Measurements from ENCODE around the gene ITIH3.
"Not testable (repeated sequence)": the region's sequence is repeated elsewhere in the genome, so short reads cannot be mapped to it uniquely, and the experiment has no call there.

The ITIH3 gene

DNA sequence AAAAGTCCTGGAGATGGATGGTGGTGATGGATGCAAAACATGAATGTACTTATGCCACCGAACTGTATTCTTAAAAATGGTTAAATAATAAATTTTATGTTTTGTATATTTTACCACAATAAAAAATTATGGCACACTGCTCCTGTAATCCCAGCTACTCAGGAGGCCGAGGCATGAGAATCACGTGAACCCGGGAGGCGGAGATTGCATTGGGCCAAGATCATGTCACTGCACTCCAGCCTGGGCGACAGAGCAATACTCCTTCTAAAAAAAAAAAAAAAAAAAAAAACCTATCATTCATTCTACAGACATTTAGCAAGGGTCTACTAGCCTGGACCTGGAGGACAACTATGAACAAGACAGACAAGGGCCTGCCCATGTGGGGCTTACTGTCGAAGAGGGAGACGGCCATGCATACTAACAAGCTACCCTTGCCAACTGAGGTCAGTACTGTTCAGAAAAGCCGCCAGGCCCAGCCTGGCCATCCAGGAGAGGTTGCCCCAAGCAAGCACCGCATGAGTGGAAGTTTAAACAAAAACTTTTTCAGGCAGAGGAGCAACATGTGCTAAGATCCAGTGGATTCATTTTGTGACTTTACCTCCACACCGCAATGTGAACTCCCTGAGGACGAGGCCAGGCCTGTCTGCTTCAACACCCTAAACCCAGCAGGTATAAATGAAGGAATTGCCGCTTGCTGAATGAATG, 21.1 kb upstream of the ITIH3 start:
- no peaks in the 10 kb centered on the region for H3K36me3 ChIP-seq (ENCODE audit: insufficient read depth, low read length)
- no peak overlapping the region for H3K9ac ChIP-seq (ENCODE audit: low read depth, low read length)
- no peaks in the 10 kb centered on the region for H3K9me3 ChIP-seq (ENCODE audit: insufficient read depth, low read depth, low read length)
- no peak overlapping the region for H3K27ac ChIP-seq (ENCODE audit: low read depth, low read length)
- H3K4me1 ChIP-seq (ENCODE audit: insufficient read depth, low read length): peaks cover 10% of the 10 kb centered on the region
- no peak overlapping the region for H3K4me3 ChIP-seq (ENCODE audit: low read length)
- no peaks in the 10 kb centered on the region for H3K27me3 ChIP-seq (ENCODE audit: insufficient read depth, low read length)
- 94% methylated on average over 12 of the region's 13 CpGs for WGBS

DNA sequence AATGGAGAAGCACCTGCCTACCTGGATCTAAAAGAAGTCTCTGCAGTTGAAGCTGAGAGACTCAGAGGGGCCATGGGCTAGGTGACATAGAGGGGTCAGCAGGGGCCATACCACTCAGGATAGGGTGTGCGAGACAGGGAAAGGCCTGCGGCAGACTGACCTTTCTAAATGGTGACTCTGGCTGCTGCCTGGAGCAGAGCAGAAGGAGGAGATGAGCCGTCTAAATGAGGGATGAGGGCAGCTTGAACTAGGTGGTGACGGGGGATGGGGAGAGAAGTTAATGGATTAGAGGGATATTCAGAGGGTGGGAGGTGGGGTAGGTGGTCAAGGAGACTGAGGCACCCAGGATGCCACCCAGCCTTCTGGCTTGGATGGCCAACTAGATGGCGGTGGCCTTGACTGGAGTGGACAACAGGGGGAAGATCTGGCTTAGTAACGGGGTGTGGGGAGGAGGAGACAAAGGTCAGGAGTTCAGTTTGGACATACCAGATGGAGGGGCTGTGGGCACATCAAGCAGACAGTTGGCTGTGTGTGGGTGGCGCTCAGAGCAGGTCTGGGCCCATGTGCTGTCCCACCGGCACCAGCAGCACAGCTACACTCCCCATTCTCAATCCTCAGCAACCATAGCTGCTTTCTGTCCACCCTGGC, 20.4 kb upstream of the ITIH3 start:
- no peak overlapping the region for H3K4me3 ChIP-seq (ENCODE audit: low read length)
- H3K27ac ChIP-seq (ENCODE audit: low read depth, low read length): no peak overlapping the region
- WGBS: 84% methylated on average over 8 of the region's 8 CpGs
- H3K9ac ChIP-seq (ENCODE audit: low read depth, low read length): no peak overlapping the region
- no peaks in the 10 kb centered on the region for H3K27me3 ChIP-seq (ENCODE audit: insufficient read depth, low read length)
- no peaks in the 10 kb centered on the region for H3K9me3 ChIP-seq (ENCODE audit: insufficient read depth, low read depth, low read length)
- peaks cover 10% of the 10 kb centered on the region for H3K4me1 ChIP-seq (ENCODE audit: insufficient read depth, low read length)
- no peaks in the 10 kb centered on the region for H3K36me3 ChIP-seq (ENCODE audit: insufficient read depth, low read length)

DNA sequence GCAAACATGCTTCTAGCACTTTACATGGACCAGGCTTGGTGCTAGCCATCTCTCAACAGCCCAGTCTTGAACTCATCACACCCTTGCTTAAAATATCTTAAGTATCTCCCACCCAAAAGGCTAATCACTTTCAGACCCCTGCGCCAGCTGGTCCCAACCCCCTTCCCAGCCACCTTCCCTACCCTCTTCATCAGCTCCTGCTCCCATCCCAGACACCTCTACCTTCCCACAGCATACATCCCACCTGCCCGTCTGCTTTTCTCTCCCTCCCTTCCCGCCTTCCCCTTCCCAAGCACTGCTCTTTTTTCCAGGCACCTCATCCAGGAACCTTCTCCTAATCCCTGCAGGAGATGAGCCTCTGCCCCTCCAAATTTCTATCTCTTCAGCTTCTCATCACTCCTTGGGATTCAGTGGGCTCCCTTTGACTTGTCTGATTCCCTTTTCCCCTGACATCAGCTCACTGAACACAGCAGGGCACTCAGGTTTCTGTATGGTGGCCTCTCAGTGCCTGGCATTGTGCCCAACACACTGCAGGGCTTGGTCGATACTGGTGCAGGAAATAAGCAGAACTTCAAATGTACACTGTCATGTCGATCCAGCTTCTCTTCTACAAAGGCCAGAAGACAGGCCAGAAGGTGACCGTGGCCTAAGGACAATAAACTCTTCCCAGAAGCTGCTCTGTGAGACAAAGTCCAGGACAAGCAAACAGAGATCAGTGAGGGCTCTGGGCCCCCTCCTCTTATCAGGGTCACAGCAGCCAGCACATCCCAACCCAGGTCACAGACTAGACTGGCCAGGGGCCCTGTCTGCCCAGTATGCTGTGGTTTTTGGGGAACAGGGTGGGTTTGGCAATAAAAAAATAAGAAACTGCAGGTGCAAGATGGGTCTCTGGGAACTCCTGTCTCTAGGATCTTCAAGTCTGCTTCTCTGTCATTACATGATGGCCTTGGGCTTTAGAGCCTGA, 19.4 kb upstream of the ITIH3 start:
- WGBS: 86% methylated on average over 6 of the region's 6 CpGs
- Histone ChIP-seq H3K4me3 (ENCODE audit: low read length) (no peak overlapping the region), H3K27me3 (ENCODE audit: insufficient read depth, low read length) (no peaks in the 10 kb centered on the region), H3K4me1 (ENCODE audit: insufficient read depth, low read length) (peaks cover 4% of the 10 kb centered on the region; the same call in 1 of the 2 replicates), H3K9me3 (ENCODE audit: insufficient read depth, low read depth, low read length) (no peaks in the 10 kb centered on the region), H3K9ac (ENCODE audit: low read depth, low read length) (no peak overlapping the region), H3K27ac (ENCODE audit: low read depth, low read length) (no peak overlapping the region), H3K36me3 (ENCODE audit: insufficient read depth, low read length) (no peaks in the 10 kb centered on the region)

DNA sequence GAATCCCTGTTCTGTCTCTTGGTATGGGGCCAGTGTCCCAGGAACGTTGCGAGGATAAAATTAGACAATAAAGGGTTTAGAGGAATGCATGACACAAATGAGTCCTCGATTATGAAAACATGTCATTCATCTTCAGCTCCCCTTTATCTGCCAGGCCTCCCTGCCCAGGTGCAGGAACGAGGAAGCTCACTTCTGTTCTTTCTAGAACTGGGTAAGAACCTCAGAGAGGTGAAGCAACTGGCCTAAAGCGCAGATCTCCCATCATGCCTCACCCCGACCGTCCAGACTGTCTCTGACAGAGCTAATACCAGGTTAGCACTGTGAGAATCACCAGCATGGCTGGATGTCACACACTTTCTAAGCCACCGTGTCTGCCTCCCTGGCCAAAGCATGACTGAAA, 18.7 kb upstream of the ITIH3 start:
- no peak overlapping the region for H3K4me3 ChIP-seq (ENCODE audit: low read length)
- H3K27me3 ChIP-seq (ENCODE audit: insufficient read depth, low read length): no peaks in the 10 kb centered on the region; the same call in 1 of the 2 replicates
- no peaks in the 10 kb centered on the region for H3K36me3 ChIP-seq (ENCODE audit: insufficient read depth, low read length)
- H3K9me3 ChIP-seq (ENCODE audit: insufficient read depth, low read depth, low read length): no peaks in the 10 kb centered on the region
- H3K9ac ChIP-seq (ENCODE audit: low read depth, low read length): no peak overlapping the region
- peaks cover 4% of the 10 kb centered on the region; the same call in 1 of the 2 replicates for H3K4me1 ChIP-seq (ENCODE audit: insufficient read depth, low read length)
- no peak overlapping the region for H3K27ac ChIP-seq (ENCODE audit: low read depth, low read length)
- 83% methylated on average over 8 of the region's 8 CpGs for WGBS

DNA sequence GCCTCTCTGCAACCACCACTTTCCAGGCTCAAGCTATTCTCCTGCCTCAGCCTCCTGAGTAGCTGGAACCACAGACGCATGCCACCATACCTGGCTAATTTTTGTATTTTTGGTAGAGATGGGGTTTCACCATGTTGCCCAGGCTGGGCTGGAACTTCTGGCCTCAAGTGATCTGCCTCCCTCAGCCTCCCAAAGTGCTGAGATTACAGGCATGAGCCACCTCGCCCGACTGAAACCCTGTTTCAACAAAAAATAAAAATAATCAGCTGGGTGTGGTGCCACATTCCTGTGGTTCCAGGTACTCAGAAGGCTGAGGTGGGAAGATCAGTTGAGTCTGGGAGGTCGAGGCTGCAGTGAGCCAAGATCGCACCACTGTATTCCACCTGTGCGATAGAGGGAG, 18.1 kb upstream of the ITIH3 start:
- H3K4me1 ChIP-seq (ENCODE audit: insufficient read depth, low read length); H3K36me3 ChIP-seq (ENCODE audit: insufficient read depth, low read length); H3K9ac ChIP-seq (ENCODE audit: low read depth, low read length); H3K4me3 ChIP-seq (ENCODE audit: low read length); H3K27ac ChIP-seq (ENCODE audit: low read depth, low read length); H3K9me3 ChIP-seq (ENCODE audit: insufficient read depth, low read depth, low read length); H3K27me3 ChIP-seq (ENCODE audit: insufficient read depth, low read length): not testable (repeated sequence)
- 81% methylated on average over 6 of the region's 6 CpGs for WGBS

DNA sequence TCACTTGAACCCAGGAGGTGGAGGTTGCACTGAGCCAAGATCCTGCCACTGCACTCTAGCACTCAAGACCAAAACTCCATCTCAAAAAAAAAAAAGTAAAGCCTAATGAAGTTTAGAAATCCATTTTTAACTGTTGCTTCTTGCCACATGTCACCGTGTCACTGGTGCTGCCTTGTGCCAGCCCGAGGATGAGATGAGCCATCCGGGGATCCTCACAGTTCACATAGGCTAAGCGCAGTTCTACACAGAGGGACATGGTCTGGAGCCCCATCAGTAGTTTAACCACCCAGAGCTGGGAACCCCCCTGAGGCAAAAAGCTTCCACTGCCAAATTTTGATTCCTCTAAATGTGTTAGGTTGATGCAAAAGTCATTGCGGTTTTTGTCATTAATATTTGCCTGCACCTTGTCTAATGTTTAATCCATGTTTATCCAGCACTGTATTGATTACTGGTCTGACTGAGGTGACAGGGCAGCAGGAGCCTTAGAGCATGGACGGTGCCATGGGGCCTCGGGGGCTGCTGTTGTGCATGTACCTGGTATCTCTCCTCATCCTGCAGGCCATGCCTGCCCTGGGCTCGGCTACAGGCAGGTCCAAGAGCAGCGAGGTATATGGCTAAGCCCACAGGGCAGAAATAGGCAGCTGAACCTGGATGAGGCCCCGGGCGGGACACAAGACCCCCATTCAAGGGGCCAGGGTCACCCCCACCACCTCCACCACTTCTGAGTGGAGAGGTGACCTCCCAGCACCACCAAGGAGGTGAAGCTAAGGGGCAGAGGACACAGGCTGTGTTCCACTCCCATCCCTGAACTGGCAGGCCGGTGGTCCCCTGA, 17.3 kb upstream of the ITIH3 start, which contains the start of gene ITIH1:
TSS of gene ITIH1 (plus strand) at position 473 of the 832 bp plus-strand sequence. CDS start at position 490, 17 bp downstream.
- no peaks in the 10 kb centered on the region for H3K36me3 ChIP-seq (ENCODE audit: insufficient read depth, low read length)
- H3K9me3 ChIP-seq (ENCODE audit: insufficient read depth, low read depth, low read length): no peaks in the 10 kb centered on the region
- 0 out of 2 replicates have a peak, but pooled peaks cover 6% of the 10 kb centered on the region for H3K4me1 ChIP-seq (ENCODE audit: insufficient read depth, low read length)
- no peak within 1 kb of the TSS for H3K9ac ChIP-seq (ENCODE audit: low read depth, low read length)
- H3K27me3 ChIP-seq (ENCODE audit: insufficient read depth, low read length): peaks cover 3% of the 10 kb centered on the region; the same call in 1 of the 2 replicates
- WGBS: 91% methylated on average over 12 of the region's 12 CpGs
- no peak within 1 kb of the TSS for H3K4me3 ChIP-seq (ENCODE audit: low read length)
- no peak within 1 kb of the TSS for H3K27ac ChIP-seq (ENCODE audit: low read depth, low read length)

DNA sequence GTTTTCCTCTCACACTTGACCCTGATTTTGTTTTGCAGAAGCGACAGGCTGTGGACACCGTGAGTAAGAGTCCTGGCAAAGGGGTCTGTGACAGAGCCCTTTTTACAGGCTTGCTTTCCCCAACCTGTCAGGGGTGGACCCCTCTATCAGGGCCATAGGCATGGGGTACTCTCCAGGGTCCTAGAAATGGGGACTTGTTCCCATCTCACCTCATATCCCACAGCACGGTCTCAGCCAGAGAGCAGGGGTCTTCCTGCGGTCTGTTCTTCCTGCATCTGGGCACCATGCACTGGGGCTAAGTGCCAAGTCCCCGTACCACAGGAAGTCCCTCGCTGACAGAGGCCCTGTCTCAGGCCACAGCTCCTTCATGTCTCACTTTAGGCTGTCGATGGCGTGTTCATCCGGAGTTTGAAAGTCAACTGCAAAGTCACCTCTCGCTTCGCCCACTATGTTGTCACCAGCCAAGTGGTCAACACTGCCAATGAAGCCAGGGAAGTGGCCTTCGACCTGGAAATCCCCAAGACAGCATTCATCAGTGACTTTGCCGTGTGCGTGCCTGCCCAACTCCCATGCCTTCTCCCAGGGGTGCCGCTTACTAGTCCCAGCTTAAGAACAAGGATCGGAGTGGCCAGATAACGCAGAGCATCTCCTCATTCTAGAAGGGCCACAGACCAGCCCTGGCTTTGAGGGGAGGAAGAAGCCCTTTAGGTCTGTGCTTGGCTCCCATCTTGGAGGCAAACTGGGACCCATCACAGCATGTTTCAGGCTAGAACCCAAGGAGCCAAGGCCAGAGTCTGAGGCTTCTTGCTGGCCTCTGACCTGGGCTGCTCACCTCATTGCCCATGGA, 16.4 kb upstream of the ITIH3 start:
- H3K4me1 ChIP-seq (ENCODE audit: insufficient read depth, low read length): 0 out of 2 replicates have a peak, but pooled peaks cover 6% of the 10 kb centered on the region
- H3K27ac ChIP-seq (ENCODE audit: low read depth, low read length): no peak overlapping the region

DNA sequence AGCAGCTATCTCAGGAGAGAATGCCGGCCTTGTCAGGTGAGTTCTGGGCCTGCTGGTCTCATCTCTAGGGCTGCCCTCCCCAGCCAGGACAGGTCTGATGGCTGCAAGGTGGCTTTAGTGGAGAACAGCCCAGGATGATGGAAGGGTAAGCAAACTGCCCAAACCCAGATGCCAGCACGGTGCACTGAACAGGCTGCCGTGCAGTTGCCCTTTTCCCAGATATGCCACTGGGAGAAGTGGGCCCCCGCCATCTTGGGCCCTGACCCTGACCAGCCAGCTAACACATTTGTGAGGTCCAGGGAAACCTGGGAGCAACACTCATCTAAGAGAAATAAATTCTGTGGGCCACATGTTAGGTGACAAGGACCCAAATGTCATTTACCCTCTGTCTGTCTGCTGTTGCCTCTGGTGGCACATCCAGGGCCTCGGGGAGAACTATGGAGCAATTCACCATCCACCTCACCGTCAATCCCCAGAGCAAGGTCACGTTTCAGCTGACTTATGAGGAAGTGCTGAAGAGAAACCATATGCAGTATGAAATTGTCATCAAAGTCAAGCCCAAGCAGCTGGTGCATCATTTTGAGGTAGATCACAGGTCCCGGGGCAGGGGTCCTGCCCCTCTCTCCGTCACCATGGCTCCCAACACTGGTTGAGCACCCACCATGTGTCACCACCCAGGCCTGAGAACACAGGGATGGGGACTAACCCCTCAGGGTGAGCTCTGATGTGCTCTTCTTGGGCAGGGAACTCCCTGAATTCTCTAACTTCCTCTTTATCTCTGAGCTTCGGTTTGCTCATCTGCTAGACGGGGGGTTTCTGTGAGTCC, 15.4 kb upstream of the ITIH3 start:
- Histone ChIP-seq H3K27me3 (ENCODE audit: insufficient read depth, low read length) (peaks cover 3% of the 10 kb centered on the region; the same call in 1 of the 2 replicates), H3K4me1 (ENCODE audit: insufficient read depth, low read length) (0 out of 2 replicates have a peak, but pooled peaks cover 6% of the 10 kb centered on the region), H3K9ac (ENCODE audit: low read depth, low read length) (no peak overlapping the region), H3K36me3 (ENCODE audit: insufficient read depth, low read length) (no peaks in the 10 kb centered on the region), H3K9me3 (ENCODE audit: insufficient read depth, low read depth, low read length) (no peaks in the 10 kb centered on the region), H3K4me3 (ENCODE audit: low read length) (no peak overlapping the region), H3K27ac (ENCODE audit: low read depth, low read length) (no peak overlapping the region)
- WGBS: 93% methylated on average over 11 of the region's 11 CpGs

More for the DNA sequence above, 16.4 kb upstream of the ITIH3 start:
- no peaks in the 10 kb centered on the region for H3K9me3 ChIP-seq (ENCODE audit: insufficient read depth, low read depth, low read length)
- peaks cover 3% of the 10 kb centered on the region; the same call in 1 of the 2 replicates for H3K27me3 ChIP-seq (ENCODE audit: insufficient read depth, low read length)
- 94% methylated on average over 17 of the region's 17 CpGs for WGBS
- H3K4me3 ChIP-seq (ENCODE audit: low read length): no peak overlapping the region
- H3K9ac ChIP-seq (ENCODE audit: low read depth, low read length): no peak overlapping the region
- H3K36me3 ChIP-seq (ENCODE audit: insufficient read depth, low read length): no peaks in the 10 kb centered on the region

DNA sequence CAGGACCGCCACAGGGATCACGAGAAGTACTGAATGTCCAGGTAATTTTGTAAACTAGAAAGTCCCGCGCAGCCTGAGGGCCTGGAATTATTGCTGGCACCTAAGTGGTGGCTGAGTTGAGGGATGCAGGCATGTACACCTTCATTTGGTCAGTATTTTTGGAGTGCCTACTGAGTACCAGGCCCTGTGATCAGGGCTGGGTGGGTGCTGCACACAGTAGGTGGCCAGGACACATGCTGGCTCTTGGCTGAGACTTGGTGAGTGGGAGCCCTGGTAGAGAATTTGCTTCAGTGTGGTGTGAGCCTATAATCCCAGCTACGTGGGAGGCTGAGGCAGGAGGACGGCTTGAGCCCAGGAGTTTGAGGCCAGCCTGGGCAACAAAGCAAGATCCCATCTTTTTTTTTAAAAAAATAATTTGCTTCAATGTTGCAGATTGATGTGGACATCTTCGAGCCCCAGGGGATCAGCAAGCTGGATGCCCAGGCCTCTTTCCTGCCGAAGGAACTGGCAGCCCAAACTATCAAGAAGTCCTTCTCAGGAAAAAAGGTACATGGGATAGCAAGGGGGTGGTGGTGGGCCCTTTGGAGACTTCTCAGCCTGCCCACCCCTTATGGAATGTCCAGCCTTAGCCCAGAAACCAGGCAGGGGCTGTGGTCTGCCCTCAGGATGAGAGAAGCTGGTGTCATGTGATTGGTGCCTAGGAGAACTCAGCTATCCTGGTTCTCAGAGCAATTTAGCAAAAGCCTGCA, 14.6 kb upstream of the ITIH3 start:
- Histone ChIP-seq H3K9ac (ENCODE audit: low read depth, low read length) (no peak overlapping the region), H3K36me3 (ENCODE audit: insufficient read depth, low read length) (no peaks in the 10 kb centered on the region), H3K27me3 (ENCODE audit: insufficient read depth, low read length) (peaks cover 3% of the 10 kb centered on the region; the same call in 1 of the 2 replicates), H3K9me3 (ENCODE audit: insufficient read depth, low read depth, low read length) (no peaks in the 10 kb centered on the region), H3K27ac (ENCODE audit: low read depth, low read length) (no peak overlapping the region), H3K4me3 (ENCODE audit: low read length) (no peak overlapping the region), H3K4me1 (ENCODE audit: insufficient read depth, low read length) (0 out of 2 replicates have a peak, but pooled peaks cover 6% of the 10 kb centered on the region)
- WGBS: 92% methylated on average over 8 of the region's 8 CpGs
